Nephron (organoid): Measurements from ENCODE around the gene VPS35L.

Experiments
- H3K27ac Mint-ChIP-seq, 3 experiments: 2 replicates each; pipeline ENCODE4 v1.8.0; 2020; ENCODE audit warnings: mixed read lengths in 3 of 3, mild to moderate bottlenecking in 2 of 3, moderate library complexity in 1 of 3
- H3K27me3 Mint-ChIP-seq: 2 replicates; pipeline ENCODE4 v1.8.0; 2021; ENCODE audit warnings: low read depth, mild to moderate bottlenecking, moderate library complexity, mixed read lengths
- H3K36me3 Mint-ChIP-seq: 2 replicates; pipeline ENCODE4 v1.8.0; 2020; ENCODE audit warnings: low read depth, mixed read lengths
- H3K4me1 Mint-ChIP-seq: 2 replicates; pipeline ENCODE4 v1.8.0; 2020; ENCODE audit warnings: mixed read lengths
- H3K4me3 Mint-ChIP-seq, 3 experiments: 2 replicates each; pipeline ENCODE4 v1.8.0; 2020; ENCODE audit warnings: mild to moderate bottlenecking in 3 of 3, mixed read lengths in 3 of 3, moderate library complexity in 2 of 3
- H3K9me3 Mint-ChIP-seq: 2 replicates; pipeline ENCODE4 v1.8.0; 2020; ENCODE audit warnings: mixed read lengths
- CTCF ChIP-seq, 3 experiments: fragments of 200-600 bp; sonication (generic); IDR thresholded peaks; one replicate each; pipeline ENCODE4 v1.5.0; 2021; ENCODE audit warnings: antibody characterized with exemption in 3 of 3; ENCODE audit not compliant: unreplicated experiment in 3 of 3

Gene VPS35L

GRCh38 chr16:19733551-19733950, 178.0 kb downstream of the VPS35L start:
- peaks cover 61% of the 10 kb centered on the region for H3K36me3 Mint-ChIP-seq
- H3K4me1 Mint-ChIP-seq = peaks cover 13% of the 10 kb centered on the region
- no peaks in the 10 kb centered on the region for H3K9me3 Mint-ChIP-seq
- no peak for TF ChIP-seq CTCF (IDR thresholded peaks at IDR 0.05; ENCODE audit: unreplicated experiment in 3 of 3)
- H3K4me3 Mint-ChIP-seq = no peak overlapping the region
- H3K27ac Mint-ChIP-seq = no peak overlapping the region
- no peaks in the 10 kb centered on the region for H3K27me3 Mint-ChIP-seq

- Mint-ChIP-seq H3K9me3 (no peaks in the 10 kb centered on the region), H3K4me3 (no peak overlapping the region), H3K36me3 (peaks cover 75% of the 10 kb centered on the region), H3K27me3 (no peaks in the 10 kb centered on the region), H3K27ac (peak overlapping the region in 1 of 3 experiments; percentile 22), H3K4me1 (peaks cover 13% of the 10 kb centered on the region)
- TF ChIP-seq CTCF (IDR thresholded peaks at IDR 0.05; ENCODE audit: unreplicated experiment in 3 of 3) = no peak
Observed at GRCh38 chr16:19735074-19735867, 179.8 kb downstream of the VPS35L start.

GRCh38 chr16:19737306-19738038, 182.0 kb downstream of the VPS35L start:
- H3K4me3 Mint-ChIP-seq = no peak overlapping the region
- H3K36me3 Mint-ChIP-seq = peaks cover 57% of the 10 kb centered on the region
- no peaks in the 10 kb centered on the region for H3K9me3 Mint-ChIP-seq
- peak overlapping the region in 1 of 3 experiments; percentile 1 for H3K27ac Mint-ChIP-seq
- no peak for TF ChIP-seq CTCF (IDR thresholded peaks at IDR 0.05; ENCODE audit: unreplicated experiment in 3 of 3)
- peaks cover 3% of the 10 kb centered on the region for H3K27me3 Mint-ChIP-seq
- peaks cover 13% of the 10 kb centered on the region for H3K4me1 Mint-ChIP-seq

- peaks cover 26% of the 10 kb centered on the region for H3K4me1 Mint-ChIP-seq
- peaks cover 3% of the 10 kb centered on the region for H3K27me3 Mint-ChIP-seq
- no peak overlapping the region for H3K27ac Mint-ChIP-seq
- TF ChIP-seq CTCF (IDR thresholded peaks at IDR 0.05; ENCODE audit: unreplicated experiment in 3 of 3) = no peak
- H3K4me3 Mint-ChIP-seq = no peak overlapping the region
- peaks cover 31% of the 10 kb centered on the region for H3K36me3 Mint-ChIP-seq
- no peaks in the 10 kb centered on the region for H3K9me3 Mint-ChIP-seq
Observed at GRCh38 chr16:19741354-19741753, 185.9 kb downstream of the VPS35L start.

GRCh38 chr16:19743816-19744159, 188.3 kb downstream of the VPS35L start:
- Mint-ChIP-seq H3K36me3 (peaks cover 15% of the 10 kb centered on the region), H3K4me3 (no peak overlapping the region), H3K9me3 (no peaks in the 10 kb centered on the region), H3K27ac (peak overlapping the region; percentile 64 to 89 (median 71)), H3K27me3 (peaks cover 3% of the 10 kb centered on the region), H3K4me1 (peaks cover 35% of the 10 kb centered on the region)
- TF ChIP-seq CTCF (IDR thresholded peaks at IDR 0.05; ENCODE audit: unreplicated experiment in 3 of 3) = no peak
